Lower leg skin (tissue), 3 donors: ENCODE data around the gene WDR70.

Source experiments
- POLR2A ChIP-seq, 2 donors: fragments of 450-650 bp; IDR thresholded peaks; one replicate each; pipeline ENCODE4 v1.6.1; 2016 to 2017; ENCODE audit warnings: antibody characterized with exemption in 2 of 2, mild to moderate bottlenecking in 1 of 2, moderate library complexity in 1 of 2
- TF ChIP-seq, protein P1 (sequence below), 3 donors: fragments of 450-650 bp; IDR thresholded peaks; one replicate each; pipeline ENCODE4 v1.5.1; 2016; ENCODE audit warnings: antibody characterized with exemption in 3 of 3, mild to moderate bottlenecking in 3 of 3, moderate library complexity in 2 of 3

DNA sequence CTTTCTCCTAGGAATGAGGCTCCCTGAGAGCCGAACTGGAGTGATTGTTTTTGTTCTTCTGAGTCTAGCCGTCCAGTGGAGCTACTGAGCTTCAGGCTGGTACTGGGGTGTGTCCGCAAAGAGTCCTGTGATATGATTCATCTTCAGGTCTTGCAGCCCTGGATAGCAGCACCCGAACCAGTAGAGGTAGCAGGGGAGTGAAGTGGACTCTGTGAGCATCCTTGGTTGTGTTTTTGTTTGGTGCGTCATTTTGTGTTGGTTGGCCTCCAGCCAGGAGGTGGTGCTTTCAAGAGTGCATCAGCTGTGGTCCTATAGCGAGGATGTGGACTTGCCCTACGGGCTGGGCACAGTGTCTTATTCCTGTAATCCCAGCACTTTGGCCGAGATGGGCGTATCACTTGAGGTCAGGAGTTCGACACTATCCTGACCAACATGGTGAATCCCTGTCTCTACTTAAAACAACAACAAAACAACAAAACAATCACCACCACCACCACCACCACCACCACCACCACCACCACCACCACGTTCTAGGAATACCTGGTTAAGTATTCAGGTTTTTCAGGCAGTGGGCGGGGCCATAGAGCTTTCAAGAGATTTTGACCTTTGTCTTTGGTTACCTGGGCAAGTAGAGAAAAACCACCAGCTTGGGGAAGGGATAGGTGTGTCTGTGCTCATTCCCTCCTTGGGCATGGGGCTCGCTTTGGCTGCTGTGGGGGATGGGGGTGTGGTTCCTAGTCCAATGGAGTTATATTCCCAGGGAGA is 154.0 kb downstream of the WDR70 start:
- TF ChIP-seq, protein P1, sequence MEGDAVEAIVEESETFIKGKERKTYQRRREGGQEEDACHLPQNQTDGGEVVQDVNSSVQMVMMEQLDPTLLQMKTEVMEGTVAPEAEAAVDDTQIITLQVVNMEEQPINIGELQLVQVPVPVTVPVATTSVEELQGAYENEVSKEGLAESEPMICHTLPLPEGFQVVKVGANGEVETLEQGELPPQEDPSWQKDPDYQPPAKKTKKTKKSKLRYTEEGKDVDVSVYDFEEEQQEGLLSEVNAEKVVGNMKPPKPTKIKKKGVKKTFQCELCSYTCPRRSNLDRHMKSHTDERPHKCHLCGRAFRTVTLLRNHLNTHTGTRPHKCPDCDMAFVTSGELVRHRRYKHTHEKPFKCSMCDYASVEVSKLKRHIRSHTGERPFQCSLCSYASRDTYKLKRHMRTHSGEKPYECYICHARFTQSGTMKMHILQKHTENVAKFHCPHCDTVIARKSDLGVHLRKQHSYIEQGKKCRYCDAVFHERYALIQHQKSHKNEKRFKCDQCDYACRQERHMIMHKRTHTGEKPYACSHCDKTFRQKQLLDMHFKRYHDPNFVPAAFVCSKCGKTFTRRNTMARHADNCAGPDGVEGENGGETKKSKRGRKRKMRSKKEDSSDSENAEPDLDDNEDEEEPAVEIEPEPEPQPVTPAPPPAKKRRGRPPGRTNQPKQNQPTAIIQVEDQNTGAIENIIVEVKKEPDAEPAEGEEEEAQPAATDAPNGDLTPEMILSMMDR (IDR thresholded peaks at IDR 0.05): no peak
- TF ChIP-seq POLR2A (IDR thresholded peaks at IDR 0.05): no peak
